Neural cell (in vitro differentiated cells): ENCODE measurements around the gene UBAC2. TPM values are rescaled to one million over a fixed set of nuclear protein-coding genes. Genes with fewer than 3 reads are reported as not detected.

Experiments
- H2AFZ ChIP-seq: fragments of 200-600, 300-800 bp; sonication (generic), shearing (Covaris generic); 2 replicates; pipeline ENCODE4 v1.6.0; 2014; ENCODE audit warnings: low read depth, mild to moderate bottlenecking, antibody characterized with exemption, low read length, moderate library complexity
- H3F3A ChIP-seq: fragments of 200-600 bp; shearing (Covaris generic); 2 replicates; pipeline ENCODE4 v1.6.1; 2016; ENCODE audit warnings: mild to moderate bottlenecking, moderate library complexity, mixed read lengths, antibody characterized with exemption, low read length; ENCODE audit not compliant: insufficient read depth, poor library complexity, severe bottlenecking
- H3K27ac ChIP-seq: fragments of 200-600, 300-800 bp; sonication (generic), shearing (Covaris generic); 2 replicates; pipeline ENCODE4 v1.5.1; 2014; ENCODE audit warnings: mild to moderate bottlenecking, low read length, moderate library complexity
- H3K27me3 ChIP-seq: fragments of 300-800, 200-600 bp; sonication (generic), shearing (Covaris generic); 2 replicates; pipeline ENCODE4 v1.6.0; 2014; ENCODE audit warnings: mild to moderate bottlenecking, low read depth, low read length, moderate library complexity; ENCODE audit not compliant: insufficient read depth
- H3K36me3 ChIP-seq: fragments of 300-800, 200-600 bp; sonication (generic), shearing (Covaris generic); 2 replicates; pipeline ENCODE4 v1.5.1; 2014; ENCODE audit warnings: mild to moderate bottlenecking, antibody characterized with exemption, low read length, moderate library complexity; ENCODE audit not compliant: insufficient read depth
- H3K4me2 ChIP-seq: fragments of 300-800, 200-600 bp; sonication (generic), shearing (Covaris generic); 2 replicates; pipeline ENCODE4 v1.6.0; 2014; ENCODE audit warnings: mild to moderate bottlenecking, low read length
- H3K4me3 ChIP-seq: fragments of 300-800, 200-600 bp; sonication (generic), shearing (Covaris generic); 2 replicates; pipeline ENCODE4 v1.5.1; 2014; ENCODE audit warnings: mild to moderate bottlenecking, low read length, moderate library complexity
- H3K79me2 ChIP-seq: fragments of 200-600 bp; shearing (Covaris generic); replicated peaks from 2 replicates; pipeline ENCODE4 v1.6.0; 2014; ENCODE audit warnings: mild to moderate bottlenecking, low read length, moderate library complexity; ENCODE audit not compliant: insufficient read depth
- H3K9ac ChIP-seq: fragments of 300-800, 200-600 bp; sonication (generic), shearing (Covaris generic); 2 replicates; pipeline ENCODE4 v1.6.1; 2016; ENCODE audit warnings: mild to moderate bottlenecking, low read length, mixed read lengths
- H3K9me2 ChIP-seq: fragments of 200-600 bp; shearing (Covaris generic); 2 replicates; pipeline ENCODE4 v1.6.1; 2016; ENCODE audit warnings: mild to moderate bottlenecking, low read length, mixed read lengths; ENCODE audit not compliant: insufficient read depth
- H3K9me3 ChIP-seq: fragments of 200-600, 300-800 bp; sonication (generic), shearing (Covaris generic); 2 replicates; pipeline ENCODE4 v1.6.1; 2016; ENCODE audit warnings: mild to moderate bottlenecking, mixed run types, low read length, moderate library complexity, mixed read lengths
- H4K20me1 ChIP-seq: fragments of 200-600 bp; shearing (Covaris generic); 2 replicates; pipeline ENCODE4 v1.6.1; 2016; ENCODE audit warnings: mild to moderate bottlenecking, mixed run types; ENCODE audit not compliant: insufficient read depth
- CTCF ChIP-seq: fragments of 450-650 bp; IDR thresholded peaks from 2 replicates; pipeline ENCODE4 v1.5.1; 2014; ENCODE audit warnings: antibody characterized with exemption, mild to moderate bottlenecking, moderate library complexity; ENCODE audit not compliant: poor library complexity, severe bottlenecking
- EP300 ChIP-seq: fragments of 450-650 bp; conservative IDR thresholded peaks from 2 replicates; pipeline ENCODE4 v1.6.1; 2014; ENCODE audit warnings: antibody characterized with exemption, mild to moderate bottlenecking, moderate library complexity; ENCODE audit not compliant: poor library complexity, severe bottlenecking
- EZH2 ChIP-seq: fragments of 200-600, 300-800 bp; shearing (Covaris generic), sonication (generic); IDR thresholded peaks from 2 replicates; pipeline ENCODE4 v1.6.1; 2014; ENCODE audit warnings: antibody characterized with exemption, low read length, borderline replicate concordance, mild to moderate bottlenecking; ENCODE audit not compliant: insufficient read depth, poor library complexity, severe bottlenecking
- MXI1 ChIP-seq: fragments of 450-650 bp; conservative IDR thresholded peaks from 2 replicates; pipeline ENCODE4 v1.6.1; 2014; ENCODE audit warnings: antibody characterized with exemption, mild to moderate bottlenecking; ENCODE audit not compliant: poor library complexity, severe bottlenecking
- POLR2AphosphoS5 ChIP-seq: IDR thresholded peaks from 2 replicates; pipeline ENCODE4 v1.6.1; 2012
- RAD21 ChIP-seq: fragments of 450-650 bp; conservative IDR thresholded peaks from 2 replicates; pipeline ENCODE4 v1.6.1; 2014; ENCODE audit warnings: antibody characterized with exemption, mild to moderate bottlenecking, moderate library complexity
- REST ChIP-seq: IDR thresholded peaks from 2 replicates; pipeline ENCODE4 v1.6.1; 2012; ENCODE audit warnings: borderline replicate concordance
- SMC3 ChIP-seq: fragments of 450-650 bp; conservative IDR thresholded peaks from 2 replicates; pipeline ENCODE4 v1.6.1; 2014; ENCODE audit warnings: antibody characterized with exemption, mild to moderate bottlenecking, moderate library complexity; ENCODE audit not compliant: poor library complexity
- TAF1 ChIP-seq: IDR thresholded peaks from 2 replicates; pipeline ENCODE4 v1.6.1; 2012; ENCODE audit warnings: low read depth
- polyA plus RNA-seq: library from polyadenylated mRNA; depleted of rRNA; stranded (reverse); fragments of >200 nt; gene quantifications from 2 replicates; pipeline ENCODE4 v1.2.3, GENCODE V29; 2014

The UBAC2 gene
- polyA plus RNA-seq, 1 donor from 2014 or later, result 56.9 TPM

DNA sequence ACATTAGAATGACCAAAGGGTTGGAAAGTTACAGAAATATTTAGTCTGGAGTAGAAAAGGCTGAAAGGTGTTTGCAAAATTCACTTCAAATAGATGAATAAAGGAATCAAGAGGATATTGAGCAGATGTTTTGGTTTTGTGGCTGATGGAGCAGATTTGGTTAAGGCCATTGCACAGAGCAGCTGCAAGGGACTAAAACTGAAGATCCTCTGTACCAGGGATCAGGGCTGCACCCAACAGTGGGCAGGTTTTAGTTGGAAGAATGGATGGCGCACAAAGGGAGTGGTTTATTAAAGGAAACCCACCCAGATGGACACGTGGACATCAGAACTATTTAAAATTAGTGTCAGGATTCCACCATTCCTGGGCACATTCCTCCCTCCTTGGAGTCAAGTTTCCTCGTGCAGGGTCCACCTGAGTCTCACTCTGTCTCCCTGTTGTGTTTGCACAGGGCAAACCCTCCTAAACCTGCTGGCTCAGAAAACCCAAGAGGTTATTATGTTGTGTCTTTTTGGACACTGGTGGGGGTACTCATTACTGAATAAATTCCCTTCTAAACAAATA lies 9.2 kb upstream of the UBAC2 start:
- H3K4me3 ChIP-seq, result no peak overlapping the region
- H3K27me3 ChIP-seq, result no peaks in the 10 kb centered on the region
- no peaks in the 10 kb centered on the region for H3K79me2 ChIP-seq
- H4K20me1 ChIP-seq, result no peaks in the 10 kb centered on the region
- no peaks in the 10 kb centered on the region for H3K36me3 ChIP-seq
- no peaks in the 10 kb centered on the region for H3K9me2 ChIP-seq
- no peak overlapping the region for H2AFZ ChIP-seq
- TF ChIP-seq CTCF (no peak), POLR2AphosphoS5 (no peak), MXI1 (no peak), RAD21 (no peak), EP300 (no peak), EZH2 (no peak), TAF1 (no peak), REST (no peak), SMC3 (no peak)
- no peak overlapping the region for H3K27ac ChIP-seq
- no peaks in the 10 kb centered on the region for H3F3A ChIP-seq
- H3K9me3 ChIP-seq, result no peaks in the 10 kb centered on the region
- no peak overlapping the region for H3K4me2 ChIP-seq
- no peak overlapping the region for H3K9ac ChIP-seq

GRCh38 chr13:99191900-99192399 lies 8.7 kb upstream of the UBAC2 start:
- no peaks in the 10 kb centered on the region for H3K36me3 ChIP-seq
- no peaks in the 10 kb centered on the region for H4K20me1 ChIP-seq
- no peaks in the 10 kb centered on the region for H3K79me2 ChIP-seq
- H2AFZ ChIP-seq, result no peak overlapping the region
- H3K4me3 ChIP-seq, result no peak overlapping the region
- H3K4me2 ChIP-seq, result no peak overlapping the region
- TF ChIP-seq TAF1 (no peak), REST (no peak), MXI1 (no peak), EZH2 (no peak), CTCF (no peak), POLR2AphosphoS5 (no peak), SMC3 (no peak), EP300 (no peak), RAD21 (no peak)
- H3K9me3 ChIP-seq, result no peaks in the 10 kb centered on the region
- H3F3A ChIP-seq, result no peaks in the 10 kb centered on the region
- no peak overlapping the region for H3K9ac ChIP-seq
- H3K9me2 ChIP-seq, result no peaks in the 10 kb centered on the region
- H3K27ac ChIP-seq, result no peak overlapping the region
- H3K27me3 ChIP-seq, result no peaks in the 10 kb centered on the region
